Activated CD4-positive, CD25-positive, alpha-beta regulatory T cell treated with anti-CD3 and anti-CD28 coated beads, Interleukin-2, amount 50 U/mL, for 72 hours (primary cell): ENCODE data around the gene CNPY1.

Experiments used
- DNase-seq: peaks from one replicate; pipeline ENCODE4 v3.0.0; 2021

CNPY1 gene

GRCh38 chr7:155464948-155465739 lies 81.2 kb downstream of the CNPY1 start:
- DNase-seq = no peak

- no peak for DNase-seq
These were observed 82.2 kb downstream of the CNPY1 start for GRCh38 chr7:155464183-155464582.

GRCh38 chr7:155463114-155463811 lies 83.1 kb downstream of the CNPY1 start:
- DNase-seq = no peak

GRCh38 chr7:155462163-155462735 lies 84.1 kb downstream of the CNPY1 start:
- DNase-seq = no peak

- no peak for DNase-seq
These were observed 84.7 kb downstream of the CNPY1 start for GRCh38 chr7:155461631-155462030.

GRCh38 chr7:155460926-155461613 lies 85.3 kb downstream of the CNPY1 start:
- DNase-seq = no peak

- DNase-seq = no peak
These were observed 86.5 kb downstream of the CNPY1 start for GRCh38 chr7:155459700-155460461.

GRCh38 chr7:155458878-155459699 lies 87.3 kb downstream of the CNPY1 start:
- no peak for DNase-seq

- DNase-seq = no peak
These were observed 88.1 kb downstream of the CNPY1 start, which contains the start of gene EN2 for GRCh38 chr7:155458111-155458877. TSS of gene EN2 (plus strand) at chr7:155458129. CDS start at chr7:155458378, 249 bp downstream.

- DNase-seq = no peak
These were observed 88.7 kb downstream of the CNPY1 start for GRCh38 chr7:155457544-155458110.

- DNase-seq = no peak
These were observed 89.4 kb downstream of the CNPY1 start for GRCh38 chr7:155456738-155457543.

- no peak for DNase-seq
These were observed 90.3 kb downstream of the CNPY1 start for GRCh38 chr7:155455776-155456737.

- no peak for DNase-seq
These were observed 91.1 kb downstream of the CNPY1 start for GRCh38 chr7:155455132-155455693.

GRCh38 chr7:155454183-155455112 lies 91.9 kb downstream of the CNPY1 start:
- no peak for DNase-seq

- DNase-seq = no peak
These were observed 92.8 kb downstream of the CNPY1 start for GRCh38 chr7:155453296-155454182.
